SW 1271 (cell line): ENCODE data around the gene EEPD1.
A peak's percentile ranks its signal among the peaks of the same experiment; 100 is the strongest.

Experiments
- DNase-seq, 2 experiments: peaks; one replicate each; lab custom pipeline; 2025; lab: John Stamatoyannopoulos, UW

EEPD1 gene

DNA sequence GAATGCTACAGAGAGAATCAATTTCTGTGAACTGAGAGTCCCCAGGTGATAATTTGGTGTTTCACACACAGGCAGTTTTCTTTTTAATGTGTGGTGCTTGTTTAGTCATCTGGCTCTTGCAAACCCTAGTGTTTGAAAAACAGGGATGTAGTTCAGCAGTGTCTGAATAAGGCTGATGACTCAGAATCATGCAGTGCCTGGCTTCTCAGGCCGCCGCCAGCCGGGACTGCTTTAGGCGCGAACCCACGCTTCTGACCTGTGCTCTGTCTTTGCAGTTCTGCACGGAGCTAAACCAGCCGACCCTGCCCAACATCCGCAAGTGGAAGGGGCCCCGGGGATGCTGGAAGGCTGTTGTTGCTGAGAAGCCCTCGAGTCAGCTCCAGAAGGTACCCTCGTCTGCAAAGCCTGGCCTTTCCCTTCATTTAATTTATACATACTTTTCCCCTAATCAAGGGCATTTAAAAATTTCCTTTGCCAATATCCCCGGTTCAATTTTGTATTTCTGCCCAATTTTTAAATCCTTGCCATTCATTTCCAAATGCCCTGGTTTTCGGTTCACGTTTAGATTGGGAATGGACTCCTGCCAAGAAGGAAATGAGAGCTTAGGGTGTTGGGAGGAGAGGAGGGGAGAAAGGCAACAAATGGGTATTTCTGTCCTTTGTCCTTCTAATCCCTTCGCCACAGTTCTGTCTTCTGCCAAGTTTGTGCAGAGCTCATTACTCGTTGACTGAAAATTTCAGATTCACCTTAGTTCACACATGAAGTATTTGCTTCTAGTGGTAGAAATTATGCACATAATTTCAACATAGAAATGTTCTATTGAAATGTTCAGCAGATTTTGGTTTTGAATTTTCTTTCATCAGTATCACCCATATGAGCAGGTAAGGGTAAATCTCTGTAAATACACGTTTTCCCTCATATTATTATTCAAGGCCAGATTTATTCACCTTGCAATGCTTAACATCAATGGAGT, 128.1 kb downstream of the EEPD1 start:
- no peak for DNase-seq

DNA sequence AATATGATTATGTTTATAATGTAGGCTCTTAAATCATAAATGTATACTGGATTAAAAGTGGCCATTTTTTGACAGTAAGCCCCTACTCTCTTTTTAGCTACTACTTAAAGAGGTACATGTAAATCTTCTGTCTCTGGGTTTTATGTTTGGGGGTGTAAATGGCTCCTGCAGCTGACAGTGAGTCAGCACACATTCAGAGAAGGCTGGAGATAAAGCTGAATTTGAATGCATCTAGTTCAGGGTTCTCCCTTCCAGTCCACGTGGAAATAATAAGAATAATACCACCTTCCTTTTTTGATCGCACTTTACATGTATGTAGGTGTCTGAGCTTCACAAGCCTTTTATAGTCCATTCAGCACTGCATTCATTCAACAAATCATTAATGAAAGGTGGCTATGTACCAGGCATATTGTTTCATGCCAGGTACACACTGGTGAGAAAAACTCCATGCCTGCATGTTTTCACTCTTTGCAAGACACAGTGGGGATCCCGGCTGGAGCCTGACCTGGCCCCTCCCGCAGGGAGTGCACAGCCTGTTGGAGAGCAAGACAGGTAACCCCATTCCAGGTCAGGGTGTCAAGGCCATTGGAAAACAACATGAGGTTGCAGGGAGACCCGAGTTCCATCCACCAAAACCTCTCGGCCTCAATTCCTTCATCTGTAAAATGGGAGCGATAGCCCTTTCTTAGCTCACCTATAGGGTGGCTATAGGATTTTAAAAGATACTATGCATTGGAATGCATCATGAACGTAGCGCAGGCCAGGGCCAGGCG, 129.1 kb downstream of the EEPD1 start:
- no peak for DNase-seq

DNA sequence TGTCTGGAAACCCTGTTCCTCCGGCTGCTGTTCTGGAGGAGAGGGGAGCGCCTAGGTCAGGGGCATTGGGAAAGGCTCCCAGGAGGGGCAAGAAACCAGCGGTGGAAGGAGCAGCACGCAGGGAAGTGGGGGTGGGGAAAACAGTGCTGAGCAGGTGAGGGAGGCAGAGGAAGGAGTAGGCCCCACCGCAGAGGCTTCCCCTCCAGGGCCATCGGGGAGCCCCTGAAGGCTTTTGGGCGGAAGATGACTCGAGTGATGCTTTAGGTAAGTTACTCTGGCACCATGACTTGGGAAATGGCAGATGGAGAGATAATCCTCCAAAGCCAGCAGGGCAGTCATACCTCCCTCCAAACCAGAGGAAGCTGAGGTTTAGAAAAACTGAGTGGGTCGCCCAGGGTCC, 130.1 kb downstream of the EEPD1 start:
- DNase-seq: no peak

DNA sequence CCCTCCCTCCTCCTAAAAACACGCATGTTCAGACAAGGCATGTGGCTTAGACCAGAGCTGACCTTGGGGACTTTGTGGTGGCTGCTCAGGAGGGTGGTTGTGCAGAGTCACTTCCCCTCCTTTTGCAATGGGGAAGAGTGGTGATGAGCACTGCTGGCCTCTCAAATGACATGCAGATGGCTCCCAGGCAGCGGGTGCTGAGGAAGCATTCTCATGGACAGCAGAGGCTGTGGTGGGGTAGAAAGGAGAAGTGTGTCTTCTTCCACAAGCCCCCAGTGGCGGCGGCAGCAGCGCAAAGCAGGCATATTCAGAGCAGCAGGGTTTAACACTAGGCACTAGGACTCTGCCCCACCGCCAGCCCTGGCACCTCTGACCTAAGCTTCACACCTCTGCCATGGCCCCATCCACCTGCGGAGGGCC, 130.7 kb downstream of the EEPD1 start:
- no peak for DNase-seq

DNA sequence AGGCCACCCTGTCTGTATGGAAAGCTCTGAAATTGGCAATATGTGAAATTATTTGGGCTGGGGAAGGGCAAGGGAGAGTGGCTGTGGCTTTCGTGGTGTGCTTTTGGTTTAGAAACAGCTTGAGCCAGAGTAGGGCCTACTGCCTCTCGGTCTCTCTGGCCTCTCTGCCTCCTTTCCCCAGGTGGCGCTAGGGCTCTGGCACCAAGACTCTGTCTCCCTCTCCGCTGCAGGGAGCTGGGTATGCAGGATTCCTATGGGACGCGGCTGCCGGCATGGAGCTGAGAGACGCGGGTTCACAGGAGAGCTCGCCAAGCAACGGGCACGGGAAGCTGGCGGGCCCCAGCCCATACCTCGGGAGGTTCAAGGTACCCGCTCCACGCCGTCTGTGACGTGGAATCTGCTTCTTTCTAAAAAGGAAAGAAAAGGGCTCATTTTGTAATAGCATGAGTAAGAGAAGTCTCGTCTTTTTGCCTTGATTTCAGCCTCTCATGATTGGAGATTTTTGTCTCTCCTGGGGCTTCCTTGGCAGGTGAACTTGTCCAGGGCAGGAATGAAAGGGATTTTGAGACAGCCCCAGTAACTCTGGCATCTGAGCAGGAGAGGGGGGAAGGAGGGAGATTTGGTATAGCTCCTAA, 131.5 kb downstream of the EEPD1 start:
- DNase-seq: no peak

DNA sequence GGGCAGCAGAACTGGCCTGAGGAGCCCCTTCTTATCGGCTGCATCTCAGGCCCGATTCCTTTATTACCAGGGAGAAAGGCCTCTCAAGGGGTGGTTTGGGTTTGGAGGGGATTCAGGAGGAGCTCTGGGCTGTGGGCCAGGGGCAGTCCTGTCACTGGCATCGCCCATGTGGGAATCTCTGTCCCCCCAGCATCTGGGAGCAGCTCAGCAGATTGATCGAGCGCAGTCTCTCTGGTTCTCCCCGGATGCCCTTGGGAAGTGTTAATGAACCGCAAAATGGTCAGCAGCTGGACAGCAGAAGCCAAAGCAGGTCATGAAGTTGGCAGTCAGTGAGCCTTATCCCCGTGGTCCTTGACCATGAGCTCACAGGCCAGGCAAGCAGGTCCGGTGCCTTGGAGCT, 132.2 kb downstream of the EEPD1 start:
- DNase-seq: no peak

DNA sequence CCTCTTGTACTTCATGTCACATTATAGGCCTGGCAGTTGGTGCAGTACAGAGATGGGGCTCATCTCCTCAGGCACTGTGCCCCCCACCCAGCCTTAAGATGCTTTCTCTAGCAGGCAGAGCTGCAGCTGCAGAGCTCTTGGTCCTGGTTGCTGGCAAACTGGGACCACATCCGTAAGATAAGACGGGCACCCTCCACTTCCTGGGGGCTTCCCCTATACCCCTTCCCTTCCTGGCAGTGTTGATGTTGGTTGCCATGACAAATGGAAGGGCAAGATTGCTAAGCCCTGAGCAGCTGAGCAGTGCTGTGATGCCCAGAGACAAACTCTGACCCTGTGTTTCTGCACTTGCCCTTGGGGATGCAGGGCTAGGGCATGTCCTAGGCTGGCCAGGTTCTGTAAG, 133.2 kb downstream of the EEPD1 start:
- no peak for DNase-seq

DNA sequence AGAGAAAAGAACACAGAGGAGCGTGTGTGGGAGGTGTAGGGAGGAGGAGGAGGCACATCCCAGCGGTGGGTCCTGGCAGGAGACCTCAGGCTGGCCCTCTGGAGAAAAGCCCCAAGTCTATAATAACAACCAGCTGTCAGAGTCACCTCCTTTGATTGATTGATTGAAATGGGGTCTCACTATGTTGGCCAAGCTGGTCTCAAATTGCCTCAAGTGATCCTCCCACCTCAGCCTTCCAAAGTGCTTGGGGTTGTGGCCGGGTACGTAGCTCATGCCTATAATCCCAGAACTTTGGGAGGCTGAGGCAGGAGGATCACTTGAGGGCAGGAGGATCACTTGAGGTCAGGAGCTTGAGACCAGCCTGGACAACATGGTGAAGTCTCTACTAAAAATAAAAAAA, 133.6 kb downstream of the EEPD1 start:
- DNase-seq: no peak

DNA sequence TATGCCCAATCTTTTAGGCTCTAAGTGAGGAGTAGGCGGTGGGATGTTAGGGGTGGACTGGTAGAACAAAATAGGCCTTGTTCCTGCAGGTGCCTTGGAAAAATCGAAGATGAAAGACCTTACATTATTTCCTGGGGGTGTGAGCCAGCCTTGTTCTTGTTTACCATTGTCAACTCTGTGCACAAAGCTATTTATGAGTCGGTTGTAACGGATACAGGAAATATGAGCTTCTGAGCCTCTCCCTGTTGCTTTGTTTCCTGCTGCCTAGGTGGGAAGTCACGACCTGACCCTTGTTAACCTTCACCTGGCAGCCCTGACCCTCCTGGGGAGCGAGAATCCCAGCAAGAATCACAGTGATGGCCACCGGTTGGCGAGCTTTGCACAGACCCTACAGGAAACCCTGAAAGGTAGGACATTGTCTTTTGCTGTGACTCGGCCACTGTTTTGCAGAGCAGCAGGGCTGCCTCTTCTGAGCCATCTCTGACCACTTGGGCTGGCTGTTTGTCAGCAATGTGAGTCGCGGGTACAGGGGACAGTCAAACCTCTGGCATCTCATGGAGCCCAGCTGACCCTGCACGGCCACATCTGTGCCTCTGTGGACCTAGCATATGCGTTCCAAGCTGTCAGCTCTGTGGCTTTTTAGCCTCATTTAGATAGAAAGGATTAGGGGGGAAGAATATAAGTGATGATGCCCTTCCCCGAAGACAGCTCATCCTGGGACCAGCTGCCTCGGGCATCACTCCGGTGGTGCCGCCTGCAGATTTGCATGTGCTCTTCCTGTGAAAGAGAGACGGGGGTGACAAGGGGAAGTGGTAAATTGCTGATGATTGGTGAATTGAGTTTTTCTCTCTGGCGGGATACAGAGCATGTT, 134.6 kb downstream of the EEPD1 start:
- DNase-seq: no peak

DNA sequence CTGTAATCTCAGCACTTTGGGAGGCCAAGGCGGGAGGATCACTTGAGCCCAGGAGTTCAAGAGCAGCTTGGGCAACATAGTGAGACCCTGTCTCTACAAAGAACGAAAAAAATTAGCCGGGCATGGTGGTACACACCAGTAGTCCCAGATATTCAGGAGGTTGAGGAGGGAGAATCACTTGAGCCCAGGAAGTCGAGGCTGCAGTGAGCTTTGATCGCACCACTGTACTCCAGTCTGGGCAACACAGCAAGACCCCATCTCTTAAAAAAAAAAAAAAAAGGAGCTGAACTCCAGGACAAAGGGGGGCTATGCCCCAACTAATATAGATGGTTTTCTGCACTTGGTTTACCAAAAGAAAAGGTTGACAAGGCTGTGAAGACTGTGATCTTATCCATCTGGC, 135.4 kb downstream of the EEPD1 start:
- DNase-seq: no peak

DNA sequence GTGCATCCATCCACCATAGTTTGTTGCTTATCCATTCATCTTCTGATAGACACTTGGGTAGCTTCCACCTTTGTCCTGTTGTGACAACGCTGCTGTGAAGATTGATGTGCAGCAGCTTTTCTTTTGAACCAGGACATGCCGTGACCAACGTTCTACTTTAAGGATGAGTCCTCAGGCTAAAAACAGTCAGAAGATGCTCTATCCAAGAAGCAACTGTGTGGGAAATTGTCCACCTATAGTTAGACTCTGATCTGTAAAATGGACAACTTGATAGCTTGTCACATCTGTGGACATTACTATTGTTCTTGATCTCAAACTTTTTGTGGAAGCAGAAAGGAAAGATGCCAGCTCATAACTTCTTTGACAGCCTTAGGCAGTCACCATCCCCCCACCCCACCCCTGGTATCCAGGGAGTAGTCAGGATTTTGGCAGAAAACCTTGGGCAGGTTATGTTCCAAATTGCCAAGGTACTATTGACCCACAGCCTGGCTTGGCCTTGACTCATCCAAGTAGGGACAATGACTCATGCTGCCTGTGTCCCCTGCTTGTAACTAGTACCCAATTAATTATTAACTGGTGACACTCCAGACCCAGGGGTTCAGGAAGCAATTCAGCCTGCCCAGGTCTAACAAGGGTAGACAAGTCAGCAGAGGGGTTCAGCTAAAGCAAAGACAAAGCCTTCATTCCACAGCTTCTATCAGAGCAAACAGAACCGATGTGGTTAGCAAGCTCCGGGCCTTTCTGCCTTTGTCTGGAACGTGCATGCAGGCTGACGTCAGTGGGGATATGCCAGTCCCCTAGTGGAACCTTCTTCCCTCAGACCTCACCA, 137.0 kb downstream of the EEPD1 start:
- DNase-seq: no peak

DNA sequence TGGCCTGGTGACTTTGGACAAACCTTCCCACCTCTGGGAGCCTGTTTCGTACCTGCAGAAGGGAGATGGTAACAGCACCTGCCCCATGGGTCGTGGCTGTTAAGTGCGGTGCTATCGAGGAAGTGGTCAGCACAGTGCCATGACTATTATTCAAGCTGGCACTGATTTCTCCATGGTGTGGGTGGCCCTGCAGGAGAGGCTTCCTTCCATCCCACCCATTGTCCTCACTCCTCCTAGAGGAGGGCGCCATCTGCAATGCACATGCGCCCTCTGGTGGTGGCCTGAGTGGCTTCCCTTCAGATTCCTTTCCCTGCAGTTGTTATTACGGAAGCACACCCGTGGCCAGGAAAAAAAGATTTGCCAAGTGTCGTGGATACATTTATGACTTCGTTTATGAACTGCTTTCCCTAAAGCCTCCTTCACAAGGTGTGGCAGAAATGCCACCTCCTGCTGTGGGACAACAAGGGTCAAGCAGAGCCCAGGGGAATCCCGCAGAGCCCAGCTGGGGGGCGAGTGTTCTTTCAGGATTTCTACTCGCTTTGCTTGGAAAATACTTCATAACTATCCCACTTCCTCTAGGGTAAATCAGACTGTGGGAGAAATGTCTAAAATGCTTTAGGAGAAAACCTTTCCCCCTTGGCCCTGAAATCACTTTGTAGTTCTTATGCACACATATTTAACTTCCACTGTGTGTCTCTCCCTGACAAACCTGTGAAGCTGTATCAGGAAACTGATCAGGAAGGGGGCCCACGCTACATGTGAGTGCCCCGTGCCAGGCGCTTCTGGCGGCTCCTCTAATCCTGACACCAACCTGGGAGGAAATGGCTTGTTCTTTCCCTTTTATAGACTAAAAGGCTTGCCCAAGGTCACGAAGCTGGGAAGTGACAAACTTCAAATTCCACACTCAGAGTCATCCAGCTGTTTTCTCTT, 138.6 kb downstream of the EEPD1 start:
- peak; percentile 53 to 77 for DNase-seq

DNA sequence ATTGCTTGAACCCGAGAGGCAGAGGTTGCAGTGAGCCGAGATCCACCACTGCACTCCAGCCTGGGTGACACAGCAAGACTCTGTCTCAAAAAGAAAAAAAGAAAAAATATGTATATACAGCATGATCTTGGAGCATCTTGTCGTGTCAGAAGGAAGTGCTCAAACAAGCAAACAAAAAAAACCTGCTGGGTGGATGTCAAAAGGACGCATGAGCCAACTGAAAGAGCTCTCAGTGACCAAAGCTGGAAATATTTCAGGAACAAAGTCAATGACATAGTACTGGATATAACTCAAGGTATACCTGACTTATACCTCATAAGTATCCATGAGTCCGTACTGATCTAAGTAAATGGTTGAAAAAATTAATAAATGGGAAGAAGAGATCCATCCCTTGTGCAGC, 142.0 kb downstream of the EEPD1 start:
- no peak for DNase-seq

DNA sequence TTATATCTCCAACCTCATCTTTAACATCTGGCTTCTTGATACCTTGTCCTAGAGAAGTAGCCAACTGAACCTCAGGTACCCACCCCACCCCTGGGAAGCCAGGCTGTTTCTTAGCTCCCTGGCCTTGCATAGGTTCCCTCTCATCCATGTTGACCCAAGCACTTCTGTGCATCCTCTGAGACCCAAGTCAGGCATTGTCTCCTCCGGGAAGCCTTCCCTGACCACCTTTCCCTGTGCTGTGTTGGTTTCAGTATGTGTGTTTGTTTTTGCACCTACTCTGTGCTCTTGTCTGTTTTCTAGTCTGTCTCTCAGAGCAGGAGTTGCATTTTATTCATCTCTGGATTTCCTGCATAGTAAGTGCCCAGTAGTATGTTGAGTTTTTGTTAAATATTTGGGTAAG, 143.2 kb downstream of the EEPD1 start:
- no peak for DNase-seq

DNA sequence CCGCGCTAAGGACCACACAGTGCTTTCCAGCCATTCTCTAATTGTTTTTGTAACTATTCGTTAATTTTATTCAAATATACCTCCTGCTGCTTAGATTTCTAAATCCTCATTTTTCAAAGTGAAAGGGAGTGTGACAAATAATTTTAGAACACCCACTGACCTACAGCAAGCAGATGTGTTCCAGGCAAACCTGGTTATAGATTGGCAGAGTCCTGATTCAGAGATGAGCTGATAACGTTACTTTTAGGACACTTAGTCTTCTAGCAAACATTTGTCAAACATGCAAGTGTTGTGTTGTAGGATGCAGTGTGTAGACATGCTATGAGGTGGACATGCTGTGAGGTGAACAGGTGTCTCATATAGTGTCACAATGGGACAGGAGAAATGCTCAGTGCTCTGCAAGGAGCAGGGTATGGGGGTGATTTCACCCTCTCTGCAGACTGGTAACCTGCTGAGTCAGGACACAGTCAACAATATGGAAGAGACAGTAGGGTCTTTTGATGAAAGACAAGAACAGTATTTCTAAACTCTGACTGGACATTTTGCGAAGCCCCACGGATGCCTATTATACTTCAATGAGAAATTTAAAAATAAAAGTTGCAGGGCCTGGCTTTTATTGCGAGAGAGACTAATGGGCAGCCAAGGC, 144.4 kb downstream of the EEPD1 start:
- no peak for DNase-seq

DNA sequence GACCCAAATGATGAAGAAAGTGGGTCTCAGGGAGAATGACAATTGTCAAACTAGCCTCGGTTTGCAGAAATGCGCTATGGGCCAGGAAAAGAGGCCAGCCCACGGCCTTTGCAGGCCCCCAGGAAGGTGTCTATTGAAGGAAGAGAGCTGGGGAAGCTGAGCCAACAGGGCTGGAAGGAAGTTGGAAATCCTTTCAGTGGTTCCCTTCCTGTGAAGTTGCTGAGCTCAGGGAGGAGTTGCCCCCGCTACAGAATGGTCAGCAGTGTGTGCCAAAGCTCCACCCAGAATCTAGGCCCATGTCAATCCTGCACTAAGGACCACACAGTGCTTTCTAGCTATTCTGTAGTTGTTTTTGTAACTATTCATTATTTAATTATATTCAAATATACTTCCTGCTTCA, 145.1 kb downstream of the EEPD1 start:
- DNase-seq: no peak

DNA sequence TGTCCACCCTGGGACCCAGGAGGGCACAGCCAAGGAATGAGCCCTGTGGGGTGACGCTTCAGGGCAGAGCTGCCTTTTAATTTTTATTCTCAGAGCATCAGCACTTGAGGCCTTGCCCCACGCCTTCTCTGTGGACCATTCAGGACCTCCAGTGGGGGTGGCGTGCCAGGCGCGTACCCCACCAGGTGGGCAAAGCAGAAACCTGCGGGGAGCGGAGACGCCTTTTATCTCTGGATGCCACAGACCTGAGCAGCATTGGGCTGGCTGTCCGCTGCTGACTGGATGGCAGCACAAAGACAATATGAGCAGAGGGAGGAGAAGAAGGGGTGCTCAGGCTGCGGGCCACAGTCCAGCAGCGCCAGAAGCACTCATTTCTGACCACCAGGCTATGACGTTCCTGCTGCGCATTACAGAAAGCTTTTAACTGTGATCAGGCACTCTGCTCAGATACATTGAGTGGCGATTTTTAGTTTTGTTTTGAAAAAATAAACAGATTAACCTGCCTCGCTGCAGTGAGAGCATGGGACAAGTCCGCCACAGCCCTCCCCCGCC, 146.2 kb downstream of the EEPD1 start:
- DNase-seq: no peak

DNA sequence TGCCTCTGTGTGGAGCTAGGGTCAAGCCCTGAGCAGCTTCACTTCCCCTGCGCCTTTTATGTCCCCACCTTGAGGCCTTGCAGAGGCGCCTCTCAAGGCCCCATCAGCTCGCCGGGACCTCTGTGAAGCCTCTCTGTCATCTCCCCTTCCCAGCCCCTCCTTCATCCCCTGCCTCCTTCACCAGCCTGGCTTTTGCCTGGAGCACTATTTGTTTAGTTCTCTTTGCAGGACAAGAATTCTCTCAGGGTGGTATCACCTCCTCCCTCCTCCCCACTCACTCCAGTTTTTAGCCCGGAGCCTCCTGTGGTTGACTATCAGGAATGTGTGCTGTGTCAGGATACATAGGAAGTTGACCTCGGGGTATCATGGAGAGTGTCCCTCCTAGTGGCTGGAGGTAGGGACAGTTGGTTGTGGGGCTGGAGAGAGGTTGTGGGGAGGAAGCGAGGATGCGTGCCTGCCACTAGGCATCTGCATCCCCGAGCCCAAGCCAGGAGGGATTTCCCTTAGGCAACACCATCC, 146.8 kb downstream of the EEPD1 start:
- DNase-seq: no peak
